ENCODE measurements around the gene MYLK2.

Gene MYLK2

DNA sequence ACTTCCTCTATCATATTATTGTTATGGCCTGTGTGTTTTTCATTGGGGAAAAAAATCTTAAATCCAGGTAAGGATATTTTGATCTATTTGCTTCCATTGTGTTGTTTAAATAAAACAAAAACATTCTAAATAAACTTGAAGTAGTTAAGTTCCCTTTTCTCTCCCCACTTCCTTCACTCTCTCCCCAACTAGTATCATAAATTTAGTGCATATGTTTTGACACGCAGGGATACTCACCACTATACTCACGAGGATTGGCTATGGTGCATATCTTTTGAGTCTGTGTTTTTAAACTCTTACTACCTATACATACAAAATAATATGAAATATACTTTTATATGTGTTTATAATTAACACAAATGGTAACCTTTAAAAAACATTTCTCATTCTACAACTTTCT is 56.5 kb downstream of the MYLK2 start:
- no peak for DNase-seq

GRCh38 chr20:31877684-31878083 is 58.5 kb downstream of the MYLK2 start:
- no peak for DNase-seq

GRCh38 chr20:31879143-31879987 is 60.2 kb downstream of the MYLK2 start:
- peak; percentile 49 to 95 (median 87) for DNase-seq

- DNase-seq = no peak
Measured at GRCh38 chr20:31881945-31882344, 62.8 kb downstream of the MYLK2 start.

- DNase-seq = no peak
Measured at GRCh38 chr20:31883829-31884228, 64.7 kb downstream of the MYLK2 start.

Measured in C1 segment of cervical spinal cord (tissue), 14 donors.